Mucosa of descending colon (tissue), 3 donors: ENCODE measurements around the gene PTF1A. TPM values are rescaled to one million over a fixed set of nuclear protein-coding genes. Genes with fewer than 3 reads are reported as not detected.

Experiments used
- ATAC-seq: fragments of 200-7000 bp; cut with Tn5 transposase; one replicate; pipeline ENCODE4 v1.9.1; 2020; ENCODE audit warnings: mild to moderate bottlenecking, moderate library complexity
- DNase-seq, 3 donors: peaks; one replicate each; pipeline ENCODE4 v3.0.0-alpha.2; 2020
- H3K36me3 ChIP-seq: fragments of 200-600 bp; one replicate; pipeline ENCODE4 v1.8.0; 2021; ENCODE audit warnings: low read depth, mild to moderate bottlenecking
- H3K4me1 ChIP-seq: fragments of 200-600 bp; one replicate; pipeline ENCODE4 v1.8.0; 2021; ENCODE audit warnings: low read depth, mild to moderate bottlenecking
- H3K4me3 ChIP-seq: fragments of 200-600 bp; one replicate; pipeline ENCODE4 v1.8.0; 2021; ENCODE audit warnings: mild to moderate bottlenecking
- H3K9me3 ChIP-seq: fragments of 200-600 bp; one replicate; pipeline ENCODE4 v1.8.0; 2021; ENCODE audit warnings: mild to moderate bottlenecking
- CTCF ChIP-seq: fragments of 200-600 bp; IDR thresholded peaks from one replicate; pipeline ENCODE4 v1.8.0; 2022; ENCODE audit warnings: antibody characterized with exemption, mild to moderate bottlenecking
- intact Hi-C, 2 donors: fragments of 100-400 bp; cut with DNase I in 1 of 2; cut with micrococcal nuclease in 1 of 2; formaldehyde crosslinking; loops; one replicate each; pipeline versions ENCODE4 v1.11.0 to v1.11.1; 2022; cut with DNase I, micrococcal nuclease
- total RNA-seq, 3 donors: library from RNA; stranded (reverse); fragmentation: NEBNext Ultra II Directional in 2 of 3; extraction: Animal tissue kit (Norgen Biotek cat#: 25700) in 2 of 3; gene quantifications; one replicate each; pipeline versions ENCODE4 v1.2.1 to v1.2.4, GENCODE V29; 2021 to 2023
- donor health status: DM: no; HTN: no; CAD: no; lungs with moderate emphysema.
- donor health status: DM: no; HTN: no; CAD: no.
- donor health status: DM: no; HTN: yes; CAD: no.

The PTF1A gene
- total RNA-seq, 3 donors from 2014 or later, result not detected

- no peaks in the 10 kb centered on the region for H3K36me3 ChIP-seq
- intact Hi-C loops, result no loop called here
- ATAC-seq (no peak), DNase-seq (no peak)
- no peak for TF ChIP-seq CTCF
- H3K9me3 ChIP-seq, result no peaks in the 10 kb centered on the region
- no peak overlapping the region for H3K4me3 ChIP-seq
- H3K4me1 ChIP-seq, result no peaks in the 10 kb centered on the region
These were observed 7.0 kb downstream of the PTF1A start for GRCh38 chr10:23198940-23199767.

DNA sequence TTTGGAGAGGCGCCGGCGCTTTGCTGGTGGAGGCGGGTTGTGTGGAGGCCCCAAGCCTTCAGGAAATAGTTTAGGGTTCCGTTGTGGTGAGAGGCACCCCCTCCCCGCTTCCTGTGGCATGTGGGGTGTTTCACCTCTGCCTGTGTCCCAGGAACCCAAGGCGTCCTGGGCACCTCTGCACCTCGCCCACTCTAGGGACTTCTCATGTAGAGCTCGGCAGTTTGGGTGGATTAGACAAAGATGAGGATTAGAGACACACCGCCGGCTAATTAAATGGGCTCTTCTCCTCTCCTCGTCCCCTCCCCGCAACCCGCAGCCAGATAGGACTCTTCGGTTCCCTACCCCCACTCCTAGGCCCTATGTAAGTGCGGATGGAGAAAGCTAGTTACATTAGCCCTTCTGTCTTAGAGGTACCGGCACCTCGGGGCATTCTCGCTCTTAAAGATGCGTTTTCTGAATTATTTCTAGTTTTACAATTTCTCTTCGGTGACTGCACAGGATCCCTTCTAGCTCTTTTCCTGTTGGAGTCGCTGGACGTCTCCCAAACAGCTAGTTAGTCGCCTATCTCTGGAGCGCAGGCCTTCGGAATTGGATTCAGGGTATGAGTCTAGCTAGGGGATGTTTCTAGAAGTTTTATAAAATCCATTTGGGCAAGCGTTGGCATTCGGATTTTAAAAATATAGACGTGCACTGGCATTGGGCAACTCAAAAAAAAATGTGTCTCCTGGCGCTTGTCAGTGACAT is 7.8 kb downstream of the PTF1A start:
- H3K4me1 ChIP-seq, result no peaks in the 10 kb centered on the region
- intact Hi-C loops, result no loop called here
- no peaks in the 10 kb centered on the region for H3K36me3 ChIP-seq
- TF ChIP-seq CTCF, result no peak
- no peak overlapping the region for H3K4me3 ChIP-seq
- no peaks in the 10 kb centered on the region for H3K9me3 ChIP-seq
- ATAC-seq (no peak), DNase-seq (no peak)

DNA sequence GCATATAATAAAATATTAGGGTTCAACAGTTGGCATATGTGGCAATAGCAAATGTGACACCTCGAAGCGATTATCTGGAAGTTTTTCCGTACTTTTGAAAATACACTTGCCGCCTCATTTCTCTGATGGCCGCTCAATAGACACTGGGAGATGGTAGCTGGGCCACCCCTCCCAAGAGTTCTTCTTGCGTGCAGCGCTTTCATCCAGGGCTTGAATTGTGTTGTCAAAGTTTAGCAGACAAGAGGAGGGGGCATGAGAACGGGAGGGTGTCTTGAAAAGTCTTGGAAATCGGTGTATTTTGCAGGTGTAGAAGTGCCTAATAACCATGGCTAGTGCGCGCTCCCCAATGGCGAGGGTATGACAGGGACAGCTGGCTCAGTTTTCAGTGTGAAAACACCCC is 8.5 kb downstream of the PTF1A start:
- intact Hi-C loops, result no loop called here
- TF ChIP-seq CTCF, result no peak
- H3K9me3 ChIP-seq, result no peaks in the 10 kb centered on the region
- H3K4me3 ChIP-seq, result no peak overlapping the region
- no peaks in the 10 kb centered on the region for H3K4me1 ChIP-seq
- no peak for ATAC-seq
- no peaks in the 10 kb centered on the region for H3K36me3 ChIP-seq
- no peak for DNase-seq

- Histone ChIP-seq H3K4me1 (no peaks in the 10 kb centered on the region), H3K36me3 (no peaks in the 10 kb centered on the region), H3K9me3 (no peaks in the 10 kb centered on the region), H3K4me3 (no peak overlapping the region)
- no peak for DNase-seq
- intact Hi-C loops, result no loop called here
- TF ChIP-seq CTCF, result no peak
- ATAC-seq, result no peak
These were observed 9.0 kb downstream of the PTF1A start for GRCh38 chr10:23200997-23201652.

- DNase-seq (no peak), ATAC-seq (no peak)
- no peak overlapping the region for H3K4me3 ChIP-seq
- TF ChIP-seq CTCF, result no peak
- intact Hi-C loops, result no loop called here
- H3K9me3 ChIP-seq, result no peaks in the 10 kb centered on the region
- no peaks in the 10 kb centered on the region for H3K36me3 ChIP-seq
- H3K4me1 ChIP-seq, result no peaks in the 10 kb centered on the region
These were observed 9.7 kb downstream of the PTF1A start for GRCh38 chr10:23201837-23202236.
